ENCODE data around the gene TFPI2. TPM values are rescaled to one million over a fixed set of nuclear protein-coding genes. Genes with fewer than 3 reads are reported as not detected.

TFPI2 gene
- total RNA-seq, 1 experiment from 2014 or later, result 4.4 TPM

GRCh38 chr7:93883078-93883916 is 7.3 kb downstream of the TFPI2 start:
- H2BK20ac ChIP-seq (ENCODE audit: low read depth, low read length, poor library complexity, severe bottlenecking), result no peak overlapping the region
- no peak overlapping the region for H2BK12ac ChIP-seq (ENCODE audit: insufficient read length, low read depth, low read length)
- no peak overlapping the region for H3K18ac ChIP-seq (ENCODE audit: insufficient read length, low read depth, low read length)
- H2BK5ac ChIP-seq (ENCODE audit: insufficient read length, low read length), result no peak overlapping the region
- H3K9me3 ChIP-seq (ENCODE audit: control insufficient read depth, low read depth, low read length), result no peaks in the 10 kb centered on the region
- no CpG with 5 or more reads among the region's 3 CpGs for WGBS (ENCODE audit: extremely low coverage, insufficient read length, low lambda C conversion rate)
- no peak overlapping the region for H3K27ac ChIP-seq (ENCODE audit: insufficient read length, low read depth, low read length)
- Mint-ChIP-seq H3K4me1 (no peaks in the 10 kb centered on the region), H3K27ac (no peak overlapping the region), H3K9me3 (peaks cover 6 to 9% of the 10 kb centered on the region in 2 experiments), H3K27me3 (ENCODE audit: low read depth) (peaks cover 7% of the 10 kb centered on the region), H3K4me3 (no peak overlapping the region), H3K36me3 (ENCODE audit: insufficient read depth in 1 of 3, low read depth in 3 of 3) (peaks cover 2 to 6% (median 4%) of the 10 kb centered on the region in 3 experiments; a peak in 4 of 7 replicates)
- H3K23me2 ChIP-seq (ENCODE audit: insufficient read length, low read depth, low read length, poor library complexity, severe bottlenecking), result no peaks in the 10 kb centered on the region
- H3K23ac ChIP-seq (ENCODE audit: insufficient read length, low read depth, low read length), result no peak overlapping the region
- H3K14ac ChIP-seq (ENCODE audit: insufficient read depth, low read length), result no peak overlapping the region
- TF ChIP-seq, protein P1, sequence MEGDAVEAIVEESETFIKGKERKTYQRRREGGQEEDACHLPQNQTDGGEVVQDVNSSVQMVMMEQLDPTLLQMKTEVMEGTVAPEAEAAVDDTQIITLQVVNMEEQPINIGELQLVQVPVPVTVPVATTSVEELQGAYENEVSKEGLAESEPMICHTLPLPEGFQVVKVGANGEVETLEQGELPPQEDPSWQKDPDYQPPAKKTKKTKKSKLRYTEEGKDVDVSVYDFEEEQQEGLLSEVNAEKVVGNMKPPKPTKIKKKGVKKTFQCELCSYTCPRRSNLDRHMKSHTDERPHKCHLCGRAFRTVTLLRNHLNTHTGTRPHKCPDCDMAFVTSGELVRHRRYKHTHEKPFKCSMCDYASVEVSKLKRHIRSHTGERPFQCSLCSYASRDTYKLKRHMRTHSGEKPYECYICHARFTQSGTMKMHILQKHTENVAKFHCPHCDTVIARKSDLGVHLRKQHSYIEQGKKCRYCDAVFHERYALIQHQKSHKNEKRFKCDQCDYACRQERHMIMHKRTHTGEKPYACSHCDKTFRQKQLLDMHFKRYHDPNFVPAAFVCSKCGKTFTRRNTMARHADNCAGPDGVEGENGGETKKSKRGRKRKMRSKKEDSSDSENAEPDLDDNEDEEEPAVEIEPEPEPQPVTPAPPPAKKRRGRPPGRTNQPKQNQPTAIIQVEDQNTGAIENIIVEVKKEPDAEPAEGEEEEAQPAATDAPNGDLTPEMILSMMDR (conservative IDR thresholded peaks at IDR 0.05), result no peak
- no peak for DNase-seq
- H2AFZ ChIP-seq (ENCODE audit: low read length), result no peak overlapping the region
- H3K79me1 ChIP-seq (ENCODE audit: insufficient read depth, low read depth, low read length, poor library complexity, severe bottlenecking), result no peaks in the 10 kb centered on the region
- no peak overlapping the region for H2BK15ac ChIP-seq (ENCODE audit: low read depth, low read length)
- no peaks in the 10 kb centered on the region for H3K4me1 ChIP-seq (ENCODE audit: insufficient read depth, low read length)
- no peak overlapping the region for H3T11ph ChIP-seq (ENCODE audit: low read length)
- no peaks in the 10 kb centered on the region for H3K27me3 ChIP-seq (ENCODE audit: insufficient read depth, low read length)
- no peak overlapping the region for H2AK5ac ChIP-seq (ENCODE audit: insufficient read length, low read length)
- H3K9ac ChIP-seq (ENCODE audit: extremely low read depth, insufficient read length, low read length), result no peak overlapping the region
- H4K20me1 ChIP-seq (ENCODE audit: control insufficient read depth, insufficient read depth, insufficient read length), result no peaks in the 10 kb centered on the region
- no peak overlapping the region for H4K8ac ChIP-seq (replicated peaks; ENCODE audit: insufficient read length, low read depth, low read length)
- H3K56ac ChIP-seq (ENCODE audit: insufficient read length, low read depth, low read length), result no peak overlapping the region
- H4K91ac ChIP-seq (ENCODE audit: insufficient read length, low read depth, low read length), result no peak overlapping the region
- no peaks in the 10 kb centered on the region for H3K79me2 ChIP-seq (ENCODE audit: insufficient read depth, low read length)
- H2BK120ac ChIP-seq (ENCODE audit: low read depth, low read length, poor library complexity, severe bottlenecking), result no peak overlapping the region
- no peak overlapping the region for H3K4ac ChIP-seq (ENCODE audit: low read depth, low read length)
- no peak overlapping the region for H3K4me2 ChIP-seq (ENCODE audit: insufficient read depth, insufficient read length, low read length)
- no peak overlapping the region for H4K5ac ChIP-seq (ENCODE audit: insufficient read length, low read depth, low read length)
